GM12878 (cell line): ENCODE measurements around the gene CNTNAP5.

Source experiments
- ASH2L ChIP-seq: fragments of 300-600, 200-600 bp; sonication (generic); IDR thresholded peaks from 2 replicates; pipeline ENCODE4 v1.6.1; 2017; ENCODE audit warnings: low read depth, mild to moderate bottlenecking, borderline replicate concordance
- POLR2A ChIP-seq: IDR thresholded peaks from 2 replicates; pipeline ENCODE4 v1.6.1; 2011; ENCODE audit warnings: low read depth, mild to moderate bottlenecking, low read length
- RELA ChIP-seq: fragments of 450-650 bp; IDR thresholded peaks from 2 replicates; pipeline ENCODE4 v1.8.0; 2014; ENCODE audit warnings: borderline replicate concordance; ENCODE audit not compliant: partially characterized antibody
- TF ChIP-seq, protein P1 (sequence below), 3 experiments: IDR thresholded peaks in 2 of 3; conservative IDR thresholded peaks in 1 of 3; 2 replicates each; pipeline ENCODE4 v1.5.1; 2011; ENCODE audit warnings: low read depth in 3 of 3, low read length in 3 of 3, mild to moderate bottlenecking in 3 of 3, control low read depth in 2 of 3, moderate library complexity in 2 of 3, inconsistent platforms in 1 of 3, mixed read lengths in 1 of 3; ENCODE audit not compliant: control insufficient read depth in 2 of 3, insufficient read depth in 1 of 3; ENCODE audit errors: extremely low read depth in 1 of 3

DNA sequence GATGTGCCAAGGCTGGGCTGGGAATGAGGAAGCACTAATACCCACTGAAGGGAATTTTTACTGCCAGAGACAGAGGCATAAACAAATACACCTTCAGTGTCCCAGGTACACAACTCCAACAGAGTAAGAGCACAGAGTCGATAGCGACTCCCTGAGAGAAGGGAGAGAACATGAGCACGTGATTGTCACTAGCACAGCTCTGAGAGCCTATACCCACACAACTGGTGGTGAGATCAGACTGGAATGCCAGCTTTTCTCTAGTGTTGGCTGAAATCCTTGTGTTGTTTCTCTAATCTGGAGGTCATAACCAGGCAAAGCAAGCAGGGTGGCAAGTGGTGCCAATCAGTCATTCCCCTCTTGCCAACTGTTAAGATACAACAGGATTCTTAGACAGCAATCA is 377.2 kb downstream of the CNTNAP5 start:
- TF ChIP-seq ASH2L (no peak), POLR2A (no peak), RELA (no peak)
- TF ChIP-seq, protein P1, sequence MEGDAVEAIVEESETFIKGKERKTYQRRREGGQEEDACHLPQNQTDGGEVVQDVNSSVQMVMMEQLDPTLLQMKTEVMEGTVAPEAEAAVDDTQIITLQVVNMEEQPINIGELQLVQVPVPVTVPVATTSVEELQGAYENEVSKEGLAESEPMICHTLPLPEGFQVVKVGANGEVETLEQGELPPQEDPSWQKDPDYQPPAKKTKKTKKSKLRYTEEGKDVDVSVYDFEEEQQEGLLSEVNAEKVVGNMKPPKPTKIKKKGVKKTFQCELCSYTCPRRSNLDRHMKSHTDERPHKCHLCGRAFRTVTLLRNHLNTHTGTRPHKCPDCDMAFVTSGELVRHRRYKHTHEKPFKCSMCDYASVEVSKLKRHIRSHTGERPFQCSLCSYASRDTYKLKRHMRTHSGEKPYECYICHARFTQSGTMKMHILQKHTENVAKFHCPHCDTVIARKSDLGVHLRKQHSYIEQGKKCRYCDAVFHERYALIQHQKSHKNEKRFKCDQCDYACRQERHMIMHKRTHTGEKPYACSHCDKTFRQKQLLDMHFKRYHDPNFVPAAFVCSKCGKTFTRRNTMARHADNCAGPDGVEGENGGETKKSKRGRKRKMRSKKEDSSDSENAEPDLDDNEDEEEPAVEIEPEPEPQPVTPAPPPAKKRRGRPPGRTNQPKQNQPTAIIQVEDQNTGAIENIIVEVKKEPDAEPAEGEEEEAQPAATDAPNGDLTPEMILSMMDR (IDR thresholded peaks at IDR 0.05 in 2 of 3, conservative IDR thresholded peaks at IDR 0.05 in 1 of 3; ENCODE audit: control insufficient read depth in 2 of 3, extremely low read depth in 1 of 3, insufficient read depth in 1 of 3, low read depth in 3 of 3, low read length in 3 of 3), result no peak
